Cardiac fibroblast (primary cell): Measurements from ENCODE around the gene SNED1.

ENCODE experiments used
- DNase-seq, 2 donors: peaks; one replicate each; pipeline versions ENCODE4 v3.0.0 to v3.0.0-alpha.2; 2010; ENCODE audit warnings: low read depth in 2 of 2
- H3K4me3 ChIP-seq, 2 donors: replicated peaks in 1 of 2; 1 replicate in 1 of 2; 2 replicates in 1 of 2; pipeline ENCODE4 v1.5.1; 2011; ENCODE audit warnings: low read depth in 2 of 2, low read length in 2 of 2, mild to moderate bottlenecking in 2 of 2, moderate library complexity in 1 of 2
- TF ChIP-seq, protein P1 (sequence below): IDR thresholded peaks from one replicate; pipeline ENCODE4 v1.5.1; 2011; ENCODE audit warnings: low read depth, mild to moderate bottlenecking, low read length, inconsistent platforms

The SNED1 gene

DNA sequence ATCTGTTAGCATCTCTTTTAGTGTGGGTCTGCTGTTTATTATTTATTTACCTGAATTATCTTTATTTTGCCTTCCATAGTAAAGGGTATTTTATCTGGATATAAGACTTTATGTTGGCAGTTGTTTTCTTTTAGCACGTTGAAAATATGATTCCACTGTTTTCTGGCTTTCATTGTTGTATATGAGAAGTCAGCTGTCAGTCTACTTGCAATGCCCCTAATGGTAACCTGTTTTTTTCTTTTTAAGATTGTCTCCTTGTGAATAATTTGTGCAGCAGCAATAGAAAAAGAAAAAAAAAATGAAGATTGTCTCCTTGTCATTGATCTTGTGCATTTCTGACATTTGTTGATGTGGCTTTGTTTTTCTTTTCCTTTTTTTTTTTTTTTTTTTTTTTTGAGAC, 27.2 kb downstream of the SNED1 start:
- no peak for DNase-seq
- TF ChIP-seq, protein P1, sequence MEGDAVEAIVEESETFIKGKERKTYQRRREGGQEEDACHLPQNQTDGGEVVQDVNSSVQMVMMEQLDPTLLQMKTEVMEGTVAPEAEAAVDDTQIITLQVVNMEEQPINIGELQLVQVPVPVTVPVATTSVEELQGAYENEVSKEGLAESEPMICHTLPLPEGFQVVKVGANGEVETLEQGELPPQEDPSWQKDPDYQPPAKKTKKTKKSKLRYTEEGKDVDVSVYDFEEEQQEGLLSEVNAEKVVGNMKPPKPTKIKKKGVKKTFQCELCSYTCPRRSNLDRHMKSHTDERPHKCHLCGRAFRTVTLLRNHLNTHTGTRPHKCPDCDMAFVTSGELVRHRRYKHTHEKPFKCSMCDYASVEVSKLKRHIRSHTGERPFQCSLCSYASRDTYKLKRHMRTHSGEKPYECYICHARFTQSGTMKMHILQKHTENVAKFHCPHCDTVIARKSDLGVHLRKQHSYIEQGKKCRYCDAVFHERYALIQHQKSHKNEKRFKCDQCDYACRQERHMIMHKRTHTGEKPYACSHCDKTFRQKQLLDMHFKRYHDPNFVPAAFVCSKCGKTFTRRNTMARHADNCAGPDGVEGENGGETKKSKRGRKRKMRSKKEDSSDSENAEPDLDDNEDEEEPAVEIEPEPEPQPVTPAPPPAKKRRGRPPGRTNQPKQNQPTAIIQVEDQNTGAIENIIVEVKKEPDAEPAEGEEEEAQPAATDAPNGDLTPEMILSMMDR, result no peak
- H3K4me3 ChIP-seq, result no peak overlapping the region

DNA sequence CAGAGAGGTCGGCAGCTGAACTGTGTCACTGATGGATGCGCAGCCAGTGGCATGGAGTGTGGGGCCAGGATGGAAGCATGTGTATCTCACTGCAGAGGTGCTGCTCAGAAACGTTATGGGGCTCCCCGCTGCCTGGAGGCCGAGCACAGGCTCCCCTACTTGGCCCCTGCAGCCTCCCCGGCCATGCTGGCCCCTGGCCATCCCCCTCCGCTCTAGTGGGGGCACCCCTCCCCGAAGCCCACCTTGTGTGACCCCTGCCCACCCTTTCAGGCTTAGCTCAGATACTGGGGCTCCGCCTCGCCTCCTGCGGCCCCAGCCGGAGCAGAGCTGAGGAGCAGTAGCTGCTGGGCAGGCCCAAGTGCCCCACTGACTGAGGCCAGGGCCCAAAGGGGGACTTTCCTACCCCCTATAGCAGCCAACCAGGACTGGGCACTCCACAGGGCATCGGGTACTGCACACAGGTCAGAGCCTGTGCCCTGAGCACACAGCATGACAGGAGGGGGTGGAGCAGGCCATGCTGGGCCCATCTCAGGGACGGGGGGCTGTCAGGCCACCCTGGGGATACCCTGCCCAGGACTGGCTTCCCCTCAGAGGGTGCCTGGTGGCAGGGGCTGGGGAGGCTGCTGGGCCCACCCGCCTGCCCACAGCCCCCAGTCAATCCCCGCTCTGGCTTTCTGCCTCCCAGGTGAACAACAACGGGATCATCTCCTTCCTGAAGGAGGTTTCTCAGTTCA, 31.3 kb downstream of the SNED1 start:
- TF ChIP-seq, protein P1, result no peak
- no peak for DNase-seq
- H3K4me3 ChIP-seq, result no peak overlapping the region

DNA sequence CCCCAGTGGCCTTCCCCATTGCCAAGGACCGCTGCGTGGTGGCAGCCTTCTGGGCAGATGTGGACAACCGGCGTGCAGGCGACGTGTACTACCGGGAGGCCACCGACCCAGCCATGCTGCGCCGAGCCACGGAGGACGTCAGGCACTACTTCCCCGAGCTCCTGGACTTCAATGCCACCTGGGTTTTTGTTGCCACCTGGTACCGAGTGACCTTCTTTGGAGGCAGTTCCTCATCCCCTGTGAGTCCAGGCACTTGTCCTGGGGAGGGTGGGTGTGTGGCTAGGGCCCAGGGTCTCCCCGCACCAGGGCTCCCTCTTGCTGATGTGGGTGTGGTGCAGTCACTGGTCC, 31.9 kb downstream of the SNED1 start:
- TF ChIP-seq, protein P1, result no peak
- DNase-seq, result no peak
- H3K4me3 ChIP-seq, result no peak overlapping the region

DNA sequence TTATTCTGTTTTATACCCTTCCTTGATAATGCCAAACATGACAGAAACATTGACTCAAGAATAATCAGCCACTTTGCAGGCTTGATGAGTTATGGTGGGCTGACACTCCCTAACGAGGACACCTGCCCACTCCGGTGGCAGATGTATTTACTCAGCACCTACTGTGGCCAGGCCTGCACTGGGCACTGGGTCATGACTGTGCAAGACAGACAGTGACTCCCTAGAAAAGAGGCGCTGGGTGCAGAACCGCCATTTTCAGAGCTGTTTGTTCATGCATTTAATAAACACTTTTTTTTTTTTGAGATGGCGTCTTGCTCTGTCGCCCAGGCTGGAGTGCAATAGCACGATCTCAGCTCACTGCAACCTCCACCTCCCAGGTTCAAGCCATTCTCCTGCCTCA, 32.5 kb downstream of the SNED1 start:
- no peak for DNase-seq
- TF ChIP-seq, protein P1, result no peak
- H3K4me3 ChIP-seq, result no peak overlapping the region

DNA sequence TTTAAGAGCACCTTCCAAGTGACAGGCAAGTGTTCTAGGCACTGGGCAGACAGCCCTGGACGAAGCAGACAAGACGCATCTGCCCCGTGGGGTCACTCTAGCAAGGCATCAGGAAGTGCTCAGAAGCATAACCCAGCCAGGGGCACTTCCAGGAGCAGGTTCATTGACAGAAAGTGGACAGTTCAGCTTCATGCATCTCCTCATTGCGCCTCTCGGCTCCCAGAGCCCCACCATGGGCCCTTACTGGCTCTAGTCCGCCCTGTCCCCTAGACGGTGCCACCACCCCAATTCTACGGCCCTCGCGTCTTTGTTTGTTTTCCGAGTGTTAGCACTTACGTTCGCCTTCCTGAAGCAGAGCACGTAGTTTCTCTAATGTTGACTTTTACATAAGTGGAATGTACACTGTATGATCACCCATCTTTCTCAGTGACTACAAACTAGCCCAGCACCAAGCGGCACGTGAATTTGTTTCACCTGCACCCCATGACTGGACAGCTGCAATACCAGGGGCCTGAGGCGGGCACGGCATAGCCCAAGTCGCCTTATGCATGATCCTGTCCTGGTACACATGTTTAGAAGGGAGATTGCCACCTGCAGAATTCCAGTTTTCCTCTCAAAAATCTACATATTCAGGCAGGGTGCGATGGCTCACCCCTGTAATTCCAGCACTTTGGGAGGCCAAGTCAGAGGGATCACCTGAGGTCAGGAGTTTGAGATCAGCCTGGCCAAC, 33.2 kb downstream of the SNED1 start:
- TF ChIP-seq, protein P1, result no peak
- no peak overlapping the region for H3K4me3 ChIP-seq
- no peak for DNase-seq

DNA sequence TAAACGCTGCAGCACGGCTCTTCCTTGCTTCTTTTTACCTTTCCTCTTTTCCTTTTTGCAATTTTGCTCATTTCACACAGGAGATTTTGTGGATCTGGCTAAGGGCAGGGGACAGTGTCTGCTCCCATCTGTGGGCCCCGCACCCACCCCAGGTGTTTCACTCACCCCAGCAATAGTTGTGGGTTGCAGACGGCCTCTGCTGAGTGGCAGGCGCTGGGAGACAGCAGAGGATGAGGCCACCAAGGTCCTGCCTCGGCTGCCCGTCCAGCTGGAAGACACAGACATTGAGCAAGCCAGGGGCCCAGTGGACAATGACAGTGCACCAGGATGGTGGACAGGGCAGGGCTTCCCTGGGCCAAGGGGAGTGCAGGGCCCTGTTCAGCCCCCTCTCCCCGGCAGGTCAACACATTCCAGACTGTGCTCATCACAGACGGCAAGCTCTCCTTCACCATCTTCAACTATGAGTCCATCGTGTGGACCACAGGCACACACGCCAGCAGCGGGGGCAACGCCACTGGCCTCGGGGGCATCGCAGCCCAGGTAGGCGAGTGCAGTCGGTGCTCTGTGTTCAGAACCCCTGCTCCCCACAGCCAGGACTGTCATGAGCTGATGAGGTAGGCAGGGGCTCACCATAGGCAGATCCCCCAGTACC, 35.0 kb downstream of the SNED1 start:
- TF ChIP-seq, protein P1, result no peak
- no peak overlapping the region for H3K4me3 ChIP-seq
- no peak for DNase-seq
